H1 (cell line): ENCODE data around the gene CFAP61.

ENCODE experiments used
- ATF2 ChIP-seq: IDR thresholded peaks from 2 replicates; pipeline ENCODE4 v1.6.1; 2012; ENCODE audit warnings: low read length, inconsistent platforms
- EP300 ChIP-seq, 2 experiments: IDR thresholded peaks; 1 replicate in 1 of 2; 2 replicates in 1 of 2; pipeline ENCODE4 v1.6.1; 2011 to 2012; ENCODE audit warnings: low read depth in 2 of 2, low read length in 2 of 2, mild to moderate bottlenecking in 2 of 2, borderline replicate concordance in 1 of 2, inconsistent platforms in 1 of 2, moderate library complexity in 1 of 2
- JUND ChIP-seq: IDR thresholded peaks from 2 replicates; pipeline ENCODE4 v1.6.1; 2011; ENCODE audit warnings: mild to moderate bottlenecking, improper control_type of control experiment, low read length
- KDM5A ChIP-seq: fragments of 200-600 bp; IDR thresholded peaks from 2 replicates; pipeline ENCODE4 v1.7.1; 2012; ENCODE audit warnings: mild to moderate bottlenecking, low read length, inconsistent platforms, mixed read lengths
- POLR2A ChIP-seq, 2 experiments: IDR thresholded peaks; 1 replicate in 1 of 2; 2 replicates in 1 of 2; pipeline ENCODE4 v1.6.1; 2011; ENCODE audit warnings: low read depth in 2 of 2, low read length in 2 of 2, mild to moderate bottlenecking in 2 of 2; ENCODE audit errors: control extremely low read depth in 1 of 2
- POLR2AphosphoS5 ChIP-seq: IDR thresholded peaks from 2 replicates; pipeline ENCODE4 v1.6.1; 2011; ENCODE audit warnings: low read depth, low read length
- TF ChIP-seq, protein P1 (sequence below): IDR thresholded peaks from 2 replicates; pipeline ENCODE4 v1.6.1; 2011; ENCODE audit warnings: low read length, improper control_type of control experiment
- TF ChIP-seq, protein P2 (sequence below), 3 experiments: IDR thresholded peaks; 1 replicate in 2 of 3; 2 replicates in 1 of 3; pipeline versions ENCODE4 v1.5.1 to v1.6.1; 2011; ENCODE audit warnings: low read length in 3 of 3, mild to moderate bottlenecking in 3 of 3, inconsistent platforms in 2 of 3, low read depth in 1 of 3, moderate library complexity in 1 of 3; ENCODE audit not compliant: insufficient read depth in 1 of 3; ENCODE audit errors: control extremely low read depth in 1 of 3

- TF ChIP-seq ATF2 (no peak), JUND (no peak), POLR2A (IDR thresholded peaks at IDR 0.05; ENCODE audit: control extremely low read depth in 1 of 2, low read depth in 2 of 2, low read length in 2 of 2) (no peak), KDM5A (no peak), POLR2AphosphoS5 (no peak), EP300 (IDR thresholded peaks at IDR 0.05; ENCODE audit: borderline replicate concordance in 1 of 2, low read depth in 2 of 2, low read length in 2 of 2) (no peak)
- TF ChIP-seq, protein P1, sequence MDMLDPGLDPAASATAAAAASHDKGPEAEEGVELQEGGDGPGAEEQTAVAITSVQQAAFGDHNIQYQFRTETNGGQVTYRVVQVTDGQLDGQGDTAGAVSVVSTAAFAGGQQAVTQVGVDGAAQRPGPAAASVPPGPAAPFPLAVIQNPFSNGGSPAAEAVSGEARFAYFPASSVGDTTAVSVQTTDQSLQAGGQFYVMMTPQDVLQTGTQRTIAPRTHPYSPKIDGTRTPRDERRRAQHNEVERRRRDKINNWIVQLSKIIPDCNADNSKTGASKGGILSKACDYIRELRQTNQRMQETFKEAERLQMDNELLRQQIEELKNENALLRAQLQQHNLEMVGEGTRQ = no peak
- TF ChIP-seq, protein P2, sequence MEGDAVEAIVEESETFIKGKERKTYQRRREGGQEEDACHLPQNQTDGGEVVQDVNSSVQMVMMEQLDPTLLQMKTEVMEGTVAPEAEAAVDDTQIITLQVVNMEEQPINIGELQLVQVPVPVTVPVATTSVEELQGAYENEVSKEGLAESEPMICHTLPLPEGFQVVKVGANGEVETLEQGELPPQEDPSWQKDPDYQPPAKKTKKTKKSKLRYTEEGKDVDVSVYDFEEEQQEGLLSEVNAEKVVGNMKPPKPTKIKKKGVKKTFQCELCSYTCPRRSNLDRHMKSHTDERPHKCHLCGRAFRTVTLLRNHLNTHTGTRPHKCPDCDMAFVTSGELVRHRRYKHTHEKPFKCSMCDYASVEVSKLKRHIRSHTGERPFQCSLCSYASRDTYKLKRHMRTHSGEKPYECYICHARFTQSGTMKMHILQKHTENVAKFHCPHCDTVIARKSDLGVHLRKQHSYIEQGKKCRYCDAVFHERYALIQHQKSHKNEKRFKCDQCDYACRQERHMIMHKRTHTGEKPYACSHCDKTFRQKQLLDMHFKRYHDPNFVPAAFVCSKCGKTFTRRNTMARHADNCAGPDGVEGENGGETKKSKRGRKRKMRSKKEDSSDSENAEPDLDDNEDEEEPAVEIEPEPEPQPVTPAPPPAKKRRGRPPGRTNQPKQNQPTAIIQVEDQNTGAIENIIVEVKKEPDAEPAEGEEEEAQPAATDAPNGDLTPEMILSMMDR (IDR thresholded peaks at IDR 0.05; ENCODE audit: control extremely low read depth in 1 of 3, insufficient read depth in 1 of 3, low read depth in 1 of 3, low read length in 3 of 3) = no peak
These were observed 270.6 kb downstream of the CFAP61 start for GRCh38 chr20:20322912-20323311.
